HG02852 (cell line): ENCODE measurements around the gene ASIC3.
A peak's percentile ranks its signal among the peaks of the same experiment; 100 is the strongest.
"Not testable (repeated sequence)": the region's sequence is repeated elsewhere in the genome, so short reads cannot be mapped to it uniquely, and the experiment has no call there.

Source experiments
- ATAC-seq: cut with Tn5 transposase; IDR thresholded peaks from one replicate; pipeline ENCODE4 v1.9.1; 2021; ENCODE audit warnings: mild to moderate bottlenecking, moderate library complexity; ENCODE audit not compliant: unreplicated experiment

The ASIC3 gene

DNA sequence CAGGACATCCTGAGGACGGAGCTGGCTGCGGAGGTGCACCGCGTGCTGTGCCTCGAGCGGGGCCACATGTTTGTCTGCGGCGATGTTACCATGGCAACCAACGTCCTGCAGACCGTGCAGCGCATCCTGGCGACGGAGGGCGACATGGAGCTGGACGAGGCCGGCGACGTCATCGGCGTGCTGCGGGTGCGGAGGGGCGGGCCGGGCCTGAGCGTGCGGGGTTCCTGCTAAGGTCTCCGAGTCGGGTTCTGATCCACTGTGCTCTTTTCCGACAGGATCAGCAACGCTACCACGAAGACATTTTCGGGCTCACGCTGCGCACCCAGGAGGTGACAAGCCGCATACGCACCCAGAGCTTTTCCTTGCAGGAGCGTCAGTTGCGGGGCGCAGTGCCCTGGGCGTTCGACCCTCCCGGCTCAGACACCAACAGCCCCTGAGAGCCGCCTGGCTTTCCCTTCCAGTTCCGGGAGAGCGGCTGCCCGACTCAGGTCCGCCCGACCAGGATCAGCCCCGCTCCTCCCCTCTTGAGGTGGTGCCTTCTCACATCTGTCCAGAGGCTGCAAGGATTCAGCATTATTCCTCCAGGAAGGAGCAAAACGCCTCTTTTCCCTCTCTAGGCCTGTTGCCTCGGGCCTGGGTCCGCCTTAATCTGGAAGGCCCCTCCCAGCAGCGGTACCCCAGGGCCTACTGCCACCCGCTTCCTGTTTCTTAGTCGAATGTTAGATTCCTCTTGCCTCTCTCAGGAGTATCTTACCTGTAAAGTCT, 34.4 kb upstream of the ASIC3 start:
- ATAC-seq = peak; percentile 51

DNA sequence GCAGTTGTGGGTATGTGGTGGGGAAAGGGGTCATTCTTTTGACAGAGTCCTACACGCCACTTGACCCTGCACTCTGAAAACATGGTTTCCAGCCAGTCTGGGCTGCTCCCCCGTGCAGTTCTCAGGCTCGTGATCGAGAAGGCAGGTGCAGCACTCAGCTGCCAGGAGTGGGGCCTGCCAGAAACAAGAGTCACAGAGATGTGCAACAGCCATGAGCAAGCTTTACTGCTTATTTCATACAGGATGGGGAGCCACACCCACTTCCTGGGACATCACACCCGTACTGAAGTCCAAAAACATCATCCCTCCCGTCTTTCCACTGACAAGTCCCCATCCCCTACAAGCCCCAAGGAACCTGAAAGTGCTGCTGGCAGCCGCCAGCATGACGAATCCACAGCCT, 33.4 kb upstream of the ASIC3 start:
- ATAC-seq = no peak

DNA sequence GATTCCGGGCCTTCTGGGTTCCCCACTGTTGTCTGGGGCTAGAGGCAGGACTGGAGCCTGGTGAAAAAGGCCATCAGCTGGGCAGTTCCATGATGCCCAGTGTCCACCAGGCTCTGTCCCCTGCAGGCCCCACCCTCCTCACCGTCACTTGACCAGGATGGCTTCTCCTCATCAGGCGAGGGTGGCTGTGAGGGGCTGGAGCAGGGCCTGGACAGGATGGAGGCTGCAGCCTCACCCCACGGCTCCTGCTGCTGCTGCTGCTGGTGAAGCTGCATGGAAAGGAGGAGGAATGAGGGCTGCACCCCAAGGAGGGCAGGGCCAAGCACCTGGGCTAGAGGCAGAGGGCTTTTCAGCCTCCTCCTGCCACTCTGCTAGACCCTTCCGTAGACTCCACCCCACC, 32.4 kb upstream of the ASIC3 start:
- no peak for ATAC-seq

DNA sequence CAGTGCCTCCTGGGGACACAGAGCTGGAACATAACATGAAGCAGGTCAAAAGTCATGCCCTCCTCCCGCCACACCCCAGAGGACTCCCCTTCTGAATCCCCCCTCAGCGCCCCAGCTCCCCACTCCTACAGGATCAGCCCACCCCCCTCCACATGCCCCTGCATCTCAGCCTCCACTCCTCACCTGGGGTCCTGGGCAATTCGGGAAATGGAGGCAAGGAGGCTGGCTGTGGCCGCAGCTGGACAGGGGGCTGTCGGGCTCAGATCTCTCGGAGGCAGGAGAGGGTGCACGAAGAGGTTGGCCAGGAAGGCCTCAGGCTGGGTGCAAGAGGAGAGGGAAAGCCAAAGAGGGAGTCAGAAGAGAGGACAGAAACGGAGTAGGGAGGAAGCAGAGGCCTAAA, 31.8 kb upstream of the ASIC3 start:
- ATAC-seq = no peak

DNA sequence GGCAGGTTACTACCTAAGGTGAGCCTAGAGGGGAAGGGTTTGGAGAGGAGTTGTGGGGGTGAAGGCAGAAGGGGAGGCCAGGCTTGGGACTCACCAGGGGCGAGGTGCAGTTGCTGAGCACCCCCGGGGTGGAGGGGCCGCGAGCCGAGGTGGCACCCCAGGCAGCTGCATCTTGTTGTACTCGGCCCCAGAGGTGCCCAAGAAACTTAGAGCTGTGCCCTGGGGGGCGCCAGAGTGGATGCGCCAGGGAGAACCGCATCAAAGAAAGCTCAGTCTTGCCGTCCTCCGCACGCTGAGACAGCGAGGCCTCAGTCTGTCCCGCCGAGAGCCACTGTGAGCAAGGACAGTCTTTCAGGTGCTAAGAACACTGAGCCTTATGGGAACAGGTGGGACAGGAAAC, 31.4 kb upstream of the ASIC3 start:
- ATAC-seq = no peak

DNA sequence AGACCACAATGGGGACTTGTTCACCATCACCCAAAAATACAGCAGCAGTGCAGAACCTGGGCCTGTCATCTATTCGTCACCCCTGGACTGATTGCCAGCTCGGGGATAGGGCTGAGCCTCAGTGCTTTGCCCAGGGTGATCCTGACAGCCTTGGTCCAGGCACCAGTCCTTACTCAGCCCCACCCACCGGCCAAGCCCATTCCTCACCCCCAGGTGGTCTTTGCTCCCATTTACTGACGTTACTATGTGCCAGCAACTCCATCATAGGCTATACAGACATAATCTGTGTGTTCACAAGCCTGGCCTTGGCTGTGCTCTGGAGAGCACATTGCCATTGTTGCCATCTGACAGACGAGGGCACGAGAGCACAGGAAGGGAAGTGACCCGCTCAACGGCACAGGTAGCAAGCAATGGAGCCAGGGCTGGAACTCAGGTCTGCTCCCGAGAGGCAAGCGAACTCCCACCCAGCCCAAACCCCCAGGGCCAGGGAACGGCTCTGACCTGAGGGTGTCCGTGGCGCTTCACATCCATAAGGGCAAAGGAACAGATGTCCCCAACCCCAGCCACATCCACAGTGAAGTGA, 30.9 kb upstream of the ASIC3 start:
- ATAC-seq = no peak

DNA sequence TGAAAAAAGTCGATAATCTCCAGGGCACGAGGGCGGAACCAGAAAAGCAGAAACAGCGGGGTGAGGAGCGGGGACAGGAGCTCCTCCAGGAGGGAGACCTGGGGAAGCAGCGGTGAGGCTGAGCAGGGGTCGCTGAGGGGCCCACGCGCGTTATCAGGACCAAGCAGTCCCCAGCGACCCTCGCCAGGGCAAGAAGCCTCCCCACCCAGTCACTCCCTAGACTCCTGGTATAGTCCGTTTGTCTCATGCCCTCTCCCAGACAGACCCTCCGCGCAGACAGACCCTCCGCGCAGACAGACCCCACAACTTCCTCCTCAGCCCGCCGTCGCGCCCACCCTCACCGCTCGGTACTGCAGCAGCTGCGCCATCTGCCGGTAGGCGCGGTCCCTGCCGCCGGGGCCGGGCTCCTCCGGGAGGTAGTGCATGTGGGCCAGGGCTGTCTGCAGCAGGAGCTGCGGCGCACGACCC, 30.3 kb upstream of the ASIC3 start:
- ATAC-seq = peak; percentile 58

DNA sequence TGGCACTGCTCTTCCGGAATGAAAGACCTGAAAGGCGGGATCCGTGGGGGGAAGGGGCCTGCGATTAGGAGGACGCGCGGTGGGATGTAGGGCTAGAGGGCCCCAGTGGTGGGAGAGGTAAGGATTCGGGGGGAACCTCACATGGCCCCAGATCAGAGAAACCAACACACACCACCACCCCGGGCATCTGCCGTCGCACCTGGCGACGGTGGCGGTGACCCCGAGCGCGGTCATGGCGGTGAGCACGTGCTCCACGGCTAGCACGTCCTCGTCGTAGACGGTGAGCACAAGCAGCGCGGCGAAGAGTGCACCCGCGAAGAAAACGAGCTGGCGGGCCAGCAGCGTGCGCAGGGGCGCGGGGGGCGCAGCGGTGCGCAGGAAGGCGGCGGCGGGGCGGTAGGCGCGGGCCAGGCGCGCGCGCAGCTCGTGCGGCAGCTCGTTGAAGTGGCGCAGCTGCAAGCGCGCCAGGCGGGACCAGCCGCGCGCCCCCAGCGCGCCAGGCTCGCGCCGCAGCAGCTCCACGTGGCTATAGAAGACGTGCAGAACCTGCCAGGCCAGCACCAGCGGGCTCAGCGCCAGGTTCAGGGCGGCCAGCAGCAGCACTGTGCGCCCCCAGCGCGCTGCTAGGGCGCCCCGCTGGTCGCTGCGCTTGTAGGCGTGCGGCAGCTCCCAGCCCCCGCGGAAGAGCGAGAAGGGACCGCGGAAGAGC, 29.8 kb upstream of the ASIC3 start:
- ATAC-seq = peak; percentile 10

DNA sequence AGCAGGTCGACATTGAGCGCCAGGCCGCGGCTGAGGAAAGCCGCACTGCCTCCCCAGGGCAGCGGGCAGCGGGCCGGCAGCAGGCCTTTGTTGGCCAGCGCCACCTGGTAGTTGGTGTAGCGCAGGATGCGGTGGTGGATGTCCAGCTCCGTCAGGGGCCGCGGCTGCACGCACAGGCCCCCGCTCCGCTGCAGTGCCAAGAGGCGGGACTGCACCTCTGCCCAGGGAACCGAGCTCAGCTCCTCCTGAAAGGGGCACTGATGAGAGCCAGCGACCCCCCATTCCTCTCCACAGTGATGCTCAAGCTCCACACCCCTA, 29.2 kb upstream of the ASIC3 start:
- no peak for ATAC-seq

DNA sequence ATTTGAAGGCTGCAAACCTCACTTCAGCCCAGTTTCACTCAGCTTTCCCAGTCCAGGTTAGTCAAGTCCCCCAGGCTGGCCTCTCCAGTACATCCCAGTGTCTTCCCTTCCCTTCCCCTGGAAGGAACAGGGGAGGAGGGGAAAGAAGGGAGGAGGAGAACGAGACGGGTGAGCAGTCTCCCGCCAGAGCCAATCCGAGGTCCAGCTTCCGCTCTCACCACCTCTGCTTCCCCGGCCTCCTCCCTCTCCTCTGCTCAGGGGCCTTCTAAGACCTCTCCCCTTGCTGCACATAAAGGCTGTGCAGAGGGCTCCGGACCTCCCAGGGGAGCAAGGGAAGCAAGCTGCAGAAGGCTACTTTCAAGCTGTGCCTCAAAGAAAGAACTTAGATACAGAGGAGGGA, 28.1 kb upstream of the ASIC3 start:
- no peak for ATAC-seq

DNA sequence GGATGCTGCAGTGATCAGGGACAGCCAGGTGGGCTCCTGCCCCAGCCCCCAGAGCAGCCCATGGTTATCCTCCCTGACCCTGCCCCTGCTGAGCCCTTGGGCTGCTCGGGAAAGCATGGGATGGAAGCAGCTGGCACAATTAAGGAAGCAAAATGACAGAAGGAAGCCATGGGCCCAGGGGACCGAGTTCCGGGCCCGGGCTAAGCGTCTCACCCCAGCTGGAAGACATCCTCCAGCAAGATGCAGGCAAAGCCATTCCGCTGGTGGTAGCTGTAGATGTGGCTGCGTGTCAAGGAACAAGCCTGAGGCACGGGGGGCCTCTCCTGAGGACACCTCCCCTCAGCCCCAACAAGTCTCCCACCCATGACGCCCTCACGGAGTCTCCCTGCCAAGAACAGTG, 25.1 kb upstream of the ASIC3 start:
- ATAC-seq = no peak

DNA sequence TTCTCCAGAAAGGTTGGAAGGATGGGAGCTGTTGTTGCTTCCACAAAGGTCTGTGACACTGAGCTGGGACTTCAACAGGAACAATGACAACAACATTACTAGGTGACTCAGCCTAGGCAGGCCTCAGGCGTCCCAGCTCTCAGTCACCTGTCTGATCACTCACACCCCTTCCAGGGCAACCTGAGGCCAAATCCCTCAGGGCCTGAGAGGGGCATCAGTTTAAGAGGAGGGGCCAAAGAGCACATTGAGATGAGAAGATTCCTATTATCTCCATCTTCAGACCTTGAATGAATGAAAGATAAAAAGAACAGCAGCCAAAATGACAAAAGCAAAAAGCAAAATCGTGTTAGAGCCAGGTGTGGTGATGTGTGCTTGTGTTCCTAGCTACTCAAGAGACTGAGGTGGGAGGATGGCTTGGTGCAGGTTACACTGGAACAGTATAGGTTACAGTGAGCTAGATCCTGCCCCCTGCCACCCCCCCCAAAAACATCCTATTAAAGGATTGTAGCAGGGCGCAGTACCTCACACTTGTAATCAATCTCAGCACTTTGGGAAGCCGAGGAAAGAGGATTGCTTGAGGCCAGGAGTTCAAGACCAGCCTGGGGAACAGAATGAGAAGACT, 23.8 kb upstream of the ASIC3 start, which contains the start of gene ATG9B:
ATG9B (minus strand) TSS at position 60 of the 622 bp plus-strand sequence. CDS start 71 bp downstream, outside the sequence.
- no peak for ATAC-seq

DNA sequence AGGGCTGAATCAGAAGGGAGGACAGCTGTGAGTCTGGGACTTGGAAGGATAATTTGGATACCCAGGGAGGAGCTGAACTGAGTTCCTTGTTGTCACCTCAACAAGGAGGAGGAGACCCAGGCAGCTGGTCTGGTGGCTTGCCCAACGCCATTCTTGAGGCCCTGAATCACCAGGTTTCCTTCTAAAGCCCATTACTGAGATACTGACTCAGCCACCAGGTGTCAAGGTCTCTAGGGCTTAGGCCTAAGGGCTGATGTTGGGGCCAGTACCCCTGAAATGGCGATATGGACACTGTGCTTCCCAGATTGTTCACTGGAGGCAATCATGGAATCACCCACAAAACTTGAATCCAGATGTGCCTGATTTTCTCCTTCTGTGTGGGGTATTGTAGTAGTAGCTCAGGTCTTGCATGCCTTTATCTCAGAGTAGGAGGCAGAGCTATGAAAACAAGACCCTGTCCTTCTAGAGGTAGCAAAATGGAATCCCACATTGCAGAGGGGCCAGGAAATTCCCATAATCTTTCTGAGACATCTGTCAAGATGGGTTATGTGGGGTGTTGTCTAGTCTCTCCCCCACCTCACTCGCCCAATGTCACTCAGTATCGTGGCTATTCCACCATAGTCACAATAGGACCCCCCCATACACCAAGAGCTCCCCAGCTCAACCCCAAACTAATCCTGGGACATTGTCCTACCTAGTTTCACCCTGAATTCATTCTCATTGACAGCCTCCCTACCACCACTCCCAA, 22.2 kb upstream of the ASIC3 start:
- no peak for ATAC-seq

DNA sequence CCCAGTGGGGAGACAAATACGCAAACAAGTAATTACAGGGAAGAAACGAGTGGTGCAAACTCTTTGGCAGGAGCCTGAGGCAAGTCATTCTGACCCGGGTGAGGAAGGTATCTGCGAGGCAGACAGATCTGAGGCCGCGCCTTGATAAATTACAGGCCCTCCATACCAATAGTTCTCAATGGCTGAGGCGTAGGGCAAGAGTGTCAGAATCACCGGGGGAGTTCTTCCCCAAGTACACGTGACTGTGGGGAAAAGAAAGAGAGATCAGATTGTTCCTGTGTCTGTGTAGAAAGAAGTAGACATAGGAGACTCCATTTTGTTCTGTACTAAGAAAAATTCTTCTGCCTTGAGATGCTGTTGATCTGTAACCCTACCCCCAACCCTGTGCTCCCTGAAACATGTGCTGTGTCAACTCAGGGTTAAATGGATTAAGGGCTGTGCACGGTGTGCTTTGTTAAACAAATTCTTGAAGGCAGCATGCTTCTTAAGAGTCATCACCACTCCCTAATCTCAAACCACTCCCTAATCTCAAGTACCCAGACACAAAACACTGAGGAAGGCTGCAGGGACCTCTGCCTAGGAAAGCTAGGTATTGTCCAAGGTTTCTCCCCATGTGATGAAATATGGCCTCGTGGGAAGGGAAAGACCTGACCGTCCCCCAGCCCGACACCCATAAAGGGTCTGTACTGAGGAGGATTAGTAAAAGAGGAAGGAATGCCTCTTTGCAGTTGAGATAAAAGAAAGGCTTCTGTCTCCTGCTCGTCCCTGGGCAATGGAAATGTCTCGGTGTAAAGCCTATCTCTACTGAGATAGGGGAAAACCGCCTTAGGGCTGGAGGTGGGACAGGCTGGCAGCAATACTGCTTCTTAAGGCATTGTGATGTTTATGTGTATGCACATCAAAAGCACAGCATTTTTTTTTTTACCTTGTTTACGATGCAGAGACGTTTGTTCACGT, 21.3 kb upstream of the ASIC3 start:
- not testable (repeated sequence) for ATAC-seq

DNA sequence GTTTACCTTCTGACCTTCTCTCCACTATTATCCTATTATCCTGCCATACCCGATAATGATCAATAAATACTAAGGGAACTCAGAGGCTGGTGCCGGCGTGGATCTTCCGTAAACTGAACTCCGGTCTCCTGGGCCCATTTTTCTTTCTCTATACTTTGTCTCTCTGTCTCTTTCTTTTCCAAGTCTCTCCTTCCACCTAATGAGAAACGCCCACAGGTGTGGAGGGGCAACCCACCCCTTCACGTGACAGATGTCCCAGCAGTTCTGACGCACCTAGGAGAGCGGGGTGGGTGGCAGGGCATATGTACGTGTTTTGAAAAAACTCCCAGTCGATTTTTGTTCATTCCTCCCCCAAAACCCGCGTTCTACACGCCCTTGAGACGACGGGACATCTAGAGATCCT, 20.6 kb upstream of the ASIC3 start:
- ATAC-seq = not testable (repeated sequence)

DNA sequence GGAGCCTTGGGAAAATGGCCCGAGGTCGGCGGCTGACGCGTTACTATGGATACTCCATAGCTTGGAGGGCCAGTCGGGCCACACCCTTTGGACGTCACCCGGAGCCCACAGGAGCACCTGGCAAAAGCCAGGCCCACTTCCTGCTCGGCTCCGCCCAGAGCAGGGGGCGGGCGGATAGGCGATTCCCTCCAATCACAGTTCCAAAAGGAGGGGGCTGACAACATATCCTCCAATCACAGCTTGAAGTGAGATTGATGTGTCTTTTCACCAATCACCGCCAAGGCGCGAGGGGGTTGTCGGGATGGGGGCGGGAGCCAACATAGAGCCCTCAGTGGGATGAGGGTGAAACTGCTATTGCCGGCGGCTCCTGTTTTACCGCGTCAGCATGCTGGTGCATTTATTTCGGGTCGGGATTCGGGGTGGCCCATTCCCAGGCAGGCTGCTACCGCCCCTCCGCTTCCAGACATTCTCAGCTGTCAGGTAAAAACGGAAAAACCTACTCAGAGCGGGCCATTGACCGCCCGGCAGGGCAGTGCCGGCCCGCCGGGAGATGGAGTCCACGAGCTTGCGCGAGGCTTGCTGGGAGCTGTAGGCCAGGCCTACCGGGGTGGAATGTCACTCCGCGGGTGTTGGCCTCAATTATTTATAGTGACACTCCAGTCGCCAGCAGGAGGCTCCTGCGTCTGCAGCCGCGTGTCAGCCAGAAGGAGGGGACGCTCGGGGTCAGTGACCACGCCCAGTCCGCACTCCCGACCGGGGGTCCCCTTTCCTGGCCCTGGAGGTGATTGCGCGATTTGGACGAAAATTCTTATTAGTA, 20.0 kb upstream of the ASIC3 start, which contains the start of gene ABCB8:
ABCB8 (plus strand) TSS at position 320 of the 817 bp plus-strand sequence; CDS start at position 386, 66 bp downstream.
- ATAC-seq = peak; percentile 97

DNA sequence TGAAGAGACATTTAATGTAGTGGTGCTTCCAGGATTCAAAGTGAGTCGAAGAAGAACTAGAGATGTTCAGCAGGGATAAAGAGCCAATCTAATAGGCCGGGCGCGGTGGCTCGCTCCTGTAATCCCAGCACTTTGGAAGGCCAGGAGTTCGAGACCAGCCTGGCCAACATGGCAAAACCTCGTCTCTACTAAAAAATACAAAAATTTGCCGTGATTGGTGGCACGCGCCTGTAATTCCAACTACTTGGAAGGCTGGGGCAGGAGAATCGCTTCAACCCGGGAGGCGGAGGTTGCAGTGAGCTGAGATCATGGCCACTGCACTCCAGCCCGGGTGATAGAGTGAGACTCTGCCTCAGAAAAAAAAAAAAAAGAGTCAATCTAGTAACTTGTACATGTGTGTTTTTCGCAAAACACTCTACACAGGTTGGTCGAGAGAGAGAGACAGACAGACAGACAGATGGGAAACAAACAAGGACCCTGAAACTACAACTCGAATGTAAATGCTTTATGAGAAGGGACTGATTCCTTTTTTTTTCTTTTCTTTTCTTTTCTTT, 19.3 kb upstream of the ASIC3 start:
- no peak for ATAC-seq

DNA sequence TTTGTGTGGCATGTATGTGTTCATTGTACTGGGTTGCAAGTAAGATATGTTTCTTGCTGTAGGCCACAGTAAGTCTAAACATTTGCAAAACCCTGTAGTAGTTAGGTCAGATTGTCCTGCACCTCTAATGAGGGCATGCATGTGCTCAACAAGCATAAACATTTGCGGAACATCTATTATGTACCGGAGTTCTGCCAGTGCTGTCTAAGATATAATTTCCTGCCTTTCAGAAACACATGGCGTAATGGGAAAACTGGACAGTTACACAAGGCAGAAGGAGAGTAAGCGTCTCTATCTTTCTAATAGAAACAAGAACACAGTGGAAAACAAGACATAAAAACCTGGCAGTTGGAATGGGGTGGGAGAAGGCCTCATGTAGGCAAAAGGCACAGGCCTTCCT, 17.3 kb upstream of the ASIC3 start:
- ATAC-seq = no peak
